ENCODE results near the gene RANBP9. TPM values are rescaled to one million over a fixed set of nuclear protein-coding genes. Genes with fewer than 3 reads are reported as not detected.

RANBP9 gene
- total RNA-seq, 2 donors from 2014 or later: 27.2 to 35.0 TPM

DNA sequence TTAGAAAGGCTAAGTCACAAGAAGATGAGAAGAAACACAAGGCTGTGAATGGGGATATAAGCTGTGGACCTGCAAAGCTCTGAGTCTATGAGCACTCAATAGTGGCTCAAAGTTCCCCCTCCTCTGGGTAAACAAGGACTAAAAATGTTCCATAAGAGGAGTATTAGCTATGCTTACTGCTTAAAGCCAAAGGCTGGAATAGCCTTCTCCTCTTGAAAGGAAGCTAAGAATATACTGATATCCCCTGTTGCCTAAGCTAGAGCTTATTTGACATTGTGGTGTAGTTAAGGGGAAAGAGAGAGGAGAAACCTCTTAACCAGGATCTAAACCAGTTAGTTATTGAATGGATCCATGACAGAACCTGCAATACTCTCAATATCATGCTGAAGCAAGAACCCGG lies 50.7 kb downstream of the RANBP9 start:
- Histone ChIP-seq H3K4me1 (no peaks in the 10 kb centered on the region), H3K36me3 (no peaks in the 10 kb centered on the region), H3K27ac (no peak overlapping the region), H3K9ac (ENCODE audit: low read depth in 2 of 2, low read length in 2 of 2) (no peak overlapping the region), H3K9me3 (no peaks in the 10 kb centered on the region), H3K4me3 (no peak overlapping the region), H3K27me3 (no peaks in the 10 kb centered on the region)
- intact Hi-C loops (cut with DNase I): no loop called here
- DNase-seq: no peak
- TF ChIP-seq, protein P1, sequence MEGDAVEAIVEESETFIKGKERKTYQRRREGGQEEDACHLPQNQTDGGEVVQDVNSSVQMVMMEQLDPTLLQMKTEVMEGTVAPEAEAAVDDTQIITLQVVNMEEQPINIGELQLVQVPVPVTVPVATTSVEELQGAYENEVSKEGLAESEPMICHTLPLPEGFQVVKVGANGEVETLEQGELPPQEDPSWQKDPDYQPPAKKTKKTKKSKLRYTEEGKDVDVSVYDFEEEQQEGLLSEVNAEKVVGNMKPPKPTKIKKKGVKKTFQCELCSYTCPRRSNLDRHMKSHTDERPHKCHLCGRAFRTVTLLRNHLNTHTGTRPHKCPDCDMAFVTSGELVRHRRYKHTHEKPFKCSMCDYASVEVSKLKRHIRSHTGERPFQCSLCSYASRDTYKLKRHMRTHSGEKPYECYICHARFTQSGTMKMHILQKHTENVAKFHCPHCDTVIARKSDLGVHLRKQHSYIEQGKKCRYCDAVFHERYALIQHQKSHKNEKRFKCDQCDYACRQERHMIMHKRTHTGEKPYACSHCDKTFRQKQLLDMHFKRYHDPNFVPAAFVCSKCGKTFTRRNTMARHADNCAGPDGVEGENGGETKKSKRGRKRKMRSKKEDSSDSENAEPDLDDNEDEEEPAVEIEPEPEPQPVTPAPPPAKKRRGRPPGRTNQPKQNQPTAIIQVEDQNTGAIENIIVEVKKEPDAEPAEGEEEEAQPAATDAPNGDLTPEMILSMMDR (IDR thresholded peaks at IDR 0.05): no peak

DNA sequence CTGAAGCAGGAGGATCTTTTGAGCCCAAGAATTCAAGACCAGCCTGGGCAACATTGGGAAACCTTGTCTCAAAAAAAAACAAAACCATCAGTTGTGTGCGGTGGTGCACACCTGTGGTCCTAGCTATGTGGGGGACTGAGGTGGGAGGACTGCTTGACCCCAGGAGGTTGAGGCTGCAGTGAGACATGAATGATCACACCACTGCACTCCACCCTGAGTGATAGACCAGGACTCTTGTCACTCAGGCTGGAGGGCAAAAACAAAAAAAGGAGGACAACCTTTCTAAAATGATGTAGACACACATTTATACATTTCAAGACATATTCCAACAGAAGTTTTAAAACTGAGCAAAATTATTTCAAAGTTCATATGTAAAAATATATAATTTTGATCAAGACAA lies 51.4 kb downstream of the RANBP9 start:
- Histone ChIP-seq H3K27me3 (no peaks in the 10 kb centered on the region), H3K4me1 (no peaks in the 10 kb centered on the region), H3K9ac (ENCODE audit: low read depth in 2 of 2, low read length in 2 of 2) (no peak overlapping the region), H3K4me3 (no peak overlapping the region), H3K36me3 (no peaks in the 10 kb centered on the region), H3K27ac (no peak overlapping the region), H3K9me3 (no peaks in the 10 kb centered on the region)
- intact Hi-C loops (cut with DNase I): no loop called here
- DNase-seq: no peak
- TF ChIP-seq, protein P1 (IDR thresholded peaks at IDR 0.05): no peak

DNA sequence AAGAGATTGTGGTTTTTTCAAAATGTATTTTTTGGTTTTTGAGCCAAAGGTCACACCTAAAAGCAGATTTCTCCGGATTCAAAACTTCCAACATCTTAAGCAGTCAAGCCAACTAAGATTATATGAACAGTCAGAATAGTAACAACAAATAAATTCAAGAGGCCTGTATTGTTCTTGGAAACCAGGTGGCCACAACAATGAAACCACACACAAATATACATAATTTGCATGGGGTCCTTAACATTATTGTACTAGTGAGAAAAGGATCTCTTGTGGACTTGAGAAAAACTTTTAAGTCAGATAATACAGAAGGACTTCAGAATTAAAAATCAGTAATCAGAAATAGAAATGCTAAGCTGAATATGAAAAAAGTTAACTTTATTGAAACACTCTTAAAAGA lies 55.9 kb downstream of the RANBP9 start:
- no peaks in the 10 kb centered on the region for H3K9me3 ChIP-seq

DNA sequence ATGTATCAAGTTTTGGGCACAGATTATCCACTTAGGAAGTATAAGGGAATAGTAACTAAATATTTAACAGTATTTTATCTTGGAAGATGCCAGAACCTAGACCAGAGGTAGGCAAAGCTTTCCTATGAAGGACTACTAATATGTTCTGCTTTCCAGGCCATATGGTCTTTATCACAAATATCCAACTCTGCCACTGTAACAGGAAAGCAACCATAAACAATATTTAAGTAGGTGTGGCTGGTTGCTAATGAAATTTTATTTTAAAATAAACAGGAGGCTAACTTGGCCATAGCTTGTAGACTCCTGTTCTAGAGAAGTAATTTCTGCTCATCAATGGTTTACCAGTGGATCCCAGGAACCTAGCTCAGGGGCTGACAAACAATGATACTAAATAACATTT lies 57.1 kb downstream of the RANBP9 start:
- Histone ChIP-seq H3K9ac (ENCODE audit: low read depth in 2 of 2, low read length in 2 of 2) (no peak overlapping the region), H3K4me1 (no peaks in the 10 kb centered on the region), H3K27ac (no peak overlapping the region), H3K9me3 (no peaks in the 10 kb centered on the region), H3K27me3 (no peaks in the 10 kb centered on the region), H3K4me3 (no peak overlapping the region), H3K36me3 (no peaks in the 10 kb centered on the region)
- TF ChIP-seq, protein P1 (IDR thresholded peaks at IDR 0.05): no peak
- no peak for DNase-seq
- intact Hi-C loops (cut with DNase I): no loop called here

More for the DNA sequence above, 55.9 kb downstream of the RANBP9 start:
- DNase-seq: no peak
- Histone ChIP-seq H3K9ac (ENCODE audit: low read depth in 2 of 2, low read length in 2 of 2) (no peak overlapping the region), H3K36me3 (no peaks in the 10 kb centered on the region), H3K4me1 (no peaks in the 10 kb centered on the region), H3K27me3 (no peaks in the 10 kb centered on the region), H3K4me3 (no peak overlapping the region), H3K27ac (no peak overlapping the region)
- TF ChIP-seq, protein P1 (IDR thresholded peaks at IDR 0.05): no peak
- intact Hi-C loops (cut with DNase I): no loop called here

DNA sequence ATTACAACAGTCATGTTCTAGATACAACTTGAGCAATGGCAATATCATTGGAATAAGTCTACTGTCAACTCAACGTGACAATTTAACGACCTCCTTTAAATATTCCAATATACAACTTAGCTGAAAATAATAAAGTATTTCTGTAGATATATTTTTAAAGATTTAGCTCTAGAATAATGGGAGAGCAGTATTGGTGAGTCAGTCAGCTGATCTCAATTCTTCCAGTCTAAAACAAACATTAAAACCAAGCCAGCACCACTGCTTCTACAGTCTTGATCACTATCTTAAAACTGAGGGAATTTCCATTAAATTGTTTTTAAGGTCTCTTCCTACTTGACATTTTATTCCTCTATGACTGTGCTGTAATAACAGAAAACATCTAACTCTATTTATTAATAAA lies 58.3 kb downstream of the RANBP9 start:
- no peak overlapping the region for H3K27ac ChIP-seq
- H3K27me3 ChIP-seq: no peaks in the 10 kb centered on the region
- H3K9me3 ChIP-seq: no peaks in the 10 kb centered on the region
- H3K4me1 ChIP-seq: no peaks in the 10 kb centered on the region
- no peak for DNase-seq
- intact Hi-C loops (cut with DNase I): no loop called here
- TF ChIP-seq, protein P1 (IDR thresholded peaks at IDR 0.05): no peak
- no peaks in the 10 kb centered on the region for H3K36me3 ChIP-seq
- H3K4me3 ChIP-seq: no peak overlapping the region
- no peak overlapping the region for H3K9ac ChIP-seq (ENCODE audit: low read depth in 2 of 2, low read length in 2 of 2)

DNA sequence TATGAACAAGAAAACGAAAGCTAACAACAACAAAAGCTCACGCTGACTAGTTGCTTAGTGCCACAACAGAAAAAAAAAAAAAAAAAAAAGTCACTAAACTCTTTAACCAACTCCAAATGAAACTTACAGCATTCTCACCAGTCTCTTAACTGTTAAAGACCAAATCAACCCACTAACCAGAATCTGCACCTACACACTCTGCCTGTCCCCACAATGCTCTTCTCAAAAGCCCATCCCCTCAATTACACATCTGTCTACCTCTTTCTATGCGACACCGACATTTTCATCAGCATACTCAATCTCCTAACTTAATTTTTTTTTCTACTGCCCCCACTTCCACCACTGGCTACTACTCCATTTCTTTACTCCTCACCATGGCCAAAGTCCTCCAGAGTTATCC lies 62.2 kb downstream of the RANBP9 start:
- Histone ChIP-seq H3K4me3 (no peak overlapping the region), H3K9me3 (no peaks in the 10 kb centered on the region), H3K4me1 (no peaks in the 10 kb centered on the region), H3K9ac (ENCODE audit: low read depth in 2 of 2, low read length in 2 of 2) (no peak overlapping the region), H3K27me3 (no peaks in the 10 kb centered on the region), H3K27ac (no peak overlapping the region), H3K36me3 (no peaks in the 10 kb centered on the region)
- TF ChIP-seq, protein P1 (IDR thresholded peaks at IDR 0.05): no peak
- intact Hi-C loops (cut with DNase I): no loop called here
- DNase-seq: no peak
